BE2C (cell line): Measurements from ENCODE around the gene GRIK5.

Source experiments
- DNase-seq: peaks from one replicate; pipeline ENCODE4 v3.0.0-alpha.2; 2020
- H3K27me3 ChIP-seq: fragments of 250-450 bp; sonication (Bioruptor Pico); 2 replicates; pipeline ENCODE4 v1.5.1; 2020; ENCODE audit warnings: mild to moderate bottlenecking
- H3K36me3 ChIP-seq: fragments of 250-450 bp; sonication (Bioruptor Pico); 2 replicates; pipeline ENCODE4 v1.5.1; 2020; ENCODE audit warnings: mild to moderate bottlenecking
- H3K4me1 ChIP-seq: fragments of 250-450 bp; sonication (Bioruptor Pico); 2 replicates; pipeline ENCODE4 v1.5.1; 2020
- H3K4me3 ChIP-seq: 2 replicates; pipeline ENCODE4 v1.5.1; 2011; ENCODE audit warnings: low read depth, low read length
- H3K9me3 ChIP-seq: fragments of 250-450 bp; sonication (Bioruptor Pico); 2 replicates; pipeline ENCODE4 v1.5.1; 2020
- TF ChIP-seq, protein P1 (sequence below): IDR thresholded peaks from 2 replicates; pipeline ENCODE4 v1.5.1; 2012; ENCODE audit warnings: mild to moderate bottlenecking, low read depth, low read length

GRIK5 gene

DNA sequence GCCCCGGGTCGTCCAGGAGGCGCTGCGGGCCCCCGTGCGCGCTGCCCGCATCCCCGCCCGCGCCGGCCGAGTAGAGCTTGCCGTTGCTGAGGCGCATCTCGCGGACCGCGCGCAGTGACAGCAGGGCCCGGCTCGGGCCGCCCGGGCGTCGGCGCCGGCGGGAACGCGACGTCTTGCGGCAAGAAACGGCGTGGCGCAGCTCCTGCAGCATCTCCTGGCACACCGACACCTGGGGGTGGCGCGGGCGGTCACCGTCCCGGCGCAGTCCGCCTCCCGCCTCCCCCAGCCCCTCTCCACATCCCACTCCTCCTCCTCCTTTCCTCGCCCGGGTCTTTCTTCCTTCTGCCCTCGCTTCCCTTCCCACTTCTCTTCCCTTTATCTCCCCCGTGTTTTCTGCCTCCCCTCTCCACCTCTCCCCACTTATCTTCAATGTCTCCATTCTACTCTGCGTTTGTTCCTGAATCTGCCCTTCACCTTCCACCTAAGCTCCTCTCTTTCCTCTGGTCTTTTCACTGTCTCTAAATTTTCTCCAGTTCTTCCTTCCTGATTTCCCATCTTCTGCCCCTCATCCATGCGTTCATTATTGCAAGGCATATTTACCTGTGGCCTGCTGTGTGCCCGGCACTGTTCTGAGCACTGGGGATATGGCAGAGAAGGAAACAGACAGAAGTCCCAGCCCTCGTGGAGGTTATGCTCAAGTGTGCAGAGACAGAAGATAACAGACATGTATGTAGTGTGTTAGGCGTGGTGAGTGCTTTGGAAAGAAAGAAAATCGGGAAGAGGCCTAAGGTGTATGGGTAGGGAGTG is 70.7 kb downstream of the GRIK5 start:
- H3K4me1 ChIP-seq = peaks cover 31% of the 10 kb centered on the region
- no peaks in the 10 kb centered on the region for H3K9me3 ChIP-seq
- H3K4me3 ChIP-seq = peak overlapping the region; percentile 59
- H3K27me3 ChIP-seq = no peaks in the 10 kb centered on the region
- DNase-seq = peak; percentile 57
- TF ChIP-seq, protein P1, sequence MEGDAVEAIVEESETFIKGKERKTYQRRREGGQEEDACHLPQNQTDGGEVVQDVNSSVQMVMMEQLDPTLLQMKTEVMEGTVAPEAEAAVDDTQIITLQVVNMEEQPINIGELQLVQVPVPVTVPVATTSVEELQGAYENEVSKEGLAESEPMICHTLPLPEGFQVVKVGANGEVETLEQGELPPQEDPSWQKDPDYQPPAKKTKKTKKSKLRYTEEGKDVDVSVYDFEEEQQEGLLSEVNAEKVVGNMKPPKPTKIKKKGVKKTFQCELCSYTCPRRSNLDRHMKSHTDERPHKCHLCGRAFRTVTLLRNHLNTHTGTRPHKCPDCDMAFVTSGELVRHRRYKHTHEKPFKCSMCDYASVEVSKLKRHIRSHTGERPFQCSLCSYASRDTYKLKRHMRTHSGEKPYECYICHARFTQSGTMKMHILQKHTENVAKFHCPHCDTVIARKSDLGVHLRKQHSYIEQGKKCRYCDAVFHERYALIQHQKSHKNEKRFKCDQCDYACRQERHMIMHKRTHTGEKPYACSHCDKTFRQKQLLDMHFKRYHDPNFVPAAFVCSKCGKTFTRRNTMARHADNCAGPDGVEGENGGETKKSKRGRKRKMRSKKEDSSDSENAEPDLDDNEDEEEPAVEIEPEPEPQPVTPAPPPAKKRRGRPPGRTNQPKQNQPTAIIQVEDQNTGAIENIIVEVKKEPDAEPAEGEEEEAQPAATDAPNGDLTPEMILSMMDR = no peak
- H3K36me3 ChIP-seq = no peaks in the 10 kb centered on the region

DNA sequence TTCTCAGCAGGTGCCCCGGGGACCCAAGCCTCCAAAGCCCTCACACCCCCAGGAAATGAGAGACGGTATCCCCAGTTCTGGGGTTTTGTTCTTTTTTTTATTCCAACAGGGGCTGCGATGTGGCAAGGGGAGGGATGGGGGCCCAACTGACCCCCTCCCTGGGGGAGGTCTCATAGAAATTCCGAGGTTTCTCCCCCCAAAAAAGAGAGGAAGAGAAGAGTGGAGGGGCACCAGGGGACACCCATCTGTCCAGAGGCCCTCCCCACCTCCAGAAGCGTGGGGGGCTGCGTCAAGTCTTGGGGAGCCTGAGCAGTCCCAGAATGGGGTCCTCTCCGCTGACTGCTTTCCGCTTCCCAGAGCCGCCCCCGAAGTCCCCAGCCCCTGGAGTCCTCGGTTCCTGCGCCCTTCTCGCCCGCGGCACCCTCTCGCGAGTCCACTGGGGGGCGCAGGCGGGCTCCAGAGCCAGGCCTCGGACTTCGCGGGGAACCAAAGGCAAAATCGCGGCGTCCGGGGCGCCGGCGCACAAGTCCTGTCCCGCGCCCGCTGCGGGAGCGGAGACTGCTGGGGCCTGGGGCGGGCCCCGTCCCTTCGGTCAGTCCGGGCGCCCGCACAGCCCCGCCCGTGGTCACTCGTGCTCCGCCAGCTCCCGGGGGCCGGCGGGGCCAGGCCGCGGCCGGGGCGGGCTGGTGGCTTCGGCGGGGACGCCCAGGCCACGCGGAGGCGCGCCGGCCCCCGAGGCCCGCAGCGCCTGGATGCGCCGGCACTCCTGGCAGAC is 71.6 kb downstream of the GRIK5 start:
- TF ChIP-seq, protein P1 = peak; percentile 79
- Histone ChIP-seq H3K4me1 (peaks cover 31% of the 10 kb centered on the region), H3K36me3 (no peaks in the 10 kb centered on the region), H3K9me3 (no peaks in the 10 kb centered on the region), H3K27me3 (no peaks in the 10 kb centered on the region), H3K4me3 (peak overlapping the region; percentile 65)
- DNase-seq = peak; percentile 90

DNA sequence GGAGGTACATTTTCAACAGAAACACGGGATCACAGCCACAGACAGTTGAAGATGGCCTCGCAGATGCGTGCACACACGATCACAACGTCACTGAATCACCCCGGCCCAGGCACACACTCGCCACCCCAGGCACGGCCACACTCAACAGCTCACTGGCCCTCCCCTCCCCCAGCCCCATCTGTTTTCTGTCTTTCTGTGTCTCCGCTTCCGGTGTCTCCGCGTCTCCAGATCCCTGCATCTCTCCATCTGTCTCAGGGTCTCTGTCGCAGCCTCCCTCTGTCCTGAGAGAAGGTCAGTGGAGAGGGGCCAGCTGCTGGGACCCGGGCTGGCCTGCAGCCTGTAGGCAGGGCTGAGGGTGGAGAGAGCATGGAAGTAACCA is 72.2 kb downstream of the GRIK5 start:
- H3K9me3 ChIP-seq = no peaks in the 10 kb centered on the region
- peak overlapping the region; percentile 65 for H3K4me3 ChIP-seq
- no peaks in the 10 kb centered on the region for H3K27me3 ChIP-seq
- H3K36me3 ChIP-seq = no peaks in the 10 kb centered on the region
- TF ChIP-seq, protein P1 = no peak
- DNase-seq = peak; percentile 96
- H3K4me1 ChIP-seq = peaks cover 31% of the 10 kb centered on the region

- Histone ChIP-seq H3K9me3 (no peaks in the 10 kb centered on the region), H3K27me3 (no peaks in the 10 kb centered on the region), H3K4me1 (peaks cover 33% of the 10 kb centered on the region), H3K36me3 (peaks cover 2% of the 10 kb centered on the region), H3K4me3 (peak overlapping the region; percentile 65)
- DNase-seq = peak; percentile 87
- TF ChIP-seq, protein P1 = no peak
Observed at GRCh38 chr19:41997121-41997850, 72.7 kb downstream of the GRIK5 start.

GRCh38 chr19:41995959-41996797 is 73.8 kb downstream of the GRIK5 start:
- TF ChIP-seq, protein P1 = no peak
- H3K9me3 ChIP-seq = no peaks in the 10 kb centered on the region
- peak; percentile 82 for DNase-seq
- peak overlapping the region; percentile 65 for H3K4me3 ChIP-seq
- peaks cover 4% of the 10 kb centered on the region for H3K36me3 ChIP-seq
- no peaks in the 10 kb centered on the region for H3K27me3 ChIP-seq
- peaks cover 35% of the 10 kb centered on the region for H3K4me1 ChIP-seq
